GM19328 (cell line): Measurements from ENCODE around the gene CCDC85C.

Experiments used
- ATAC-seq: cut with Tn5 transposase; IDR thresholded peaks from one replicate; pipeline ENCODE4 v1.9.1; 2021; ENCODE audit warnings: mild to moderate bottlenecking, moderate library complexity; ENCODE audit not compliant: unreplicated experiment

CCDC85C gene

GRCh38 chr14:99630202-99630601 is 26.2 kb upstream of the CCDC85C start:
- no peak for ATAC-seq

DNA sequence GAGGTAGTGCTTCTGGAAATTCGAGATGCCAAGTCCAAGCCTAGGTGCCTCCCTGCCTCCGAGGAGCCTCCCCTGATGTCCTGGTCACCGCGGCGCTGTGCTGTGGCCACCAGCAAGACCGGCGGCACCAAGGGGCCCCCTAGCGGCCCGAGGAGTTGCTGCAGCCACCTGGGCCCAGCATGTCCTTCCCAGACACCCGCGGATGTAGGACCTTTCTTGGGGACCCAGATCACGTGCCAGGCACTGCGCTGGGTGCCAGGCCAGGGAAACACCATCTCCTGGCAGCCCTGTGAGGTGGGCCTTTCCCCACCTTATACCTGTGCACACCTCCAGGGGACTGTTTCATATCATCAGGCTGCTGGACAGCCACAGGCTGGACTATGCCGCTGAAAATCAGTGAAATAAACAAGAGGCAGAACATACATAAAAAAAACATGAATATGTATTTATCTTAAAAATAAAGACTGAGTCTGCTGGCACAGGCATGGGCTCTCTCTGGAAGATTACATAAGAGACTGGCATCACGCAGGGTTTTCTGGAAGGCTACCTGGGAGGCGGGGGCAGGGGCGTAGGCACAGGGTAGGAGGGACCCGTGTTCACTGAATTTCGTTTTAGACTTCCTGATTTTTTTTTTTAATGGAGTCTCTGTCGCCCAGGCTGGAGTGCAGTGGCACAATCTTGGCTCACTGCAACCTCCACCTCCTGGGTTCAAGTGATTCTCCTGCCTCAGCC is 25.0 kb upstream of the CCDC85C start:
- no peak for ATAC-seq

- no peak for ATAC-seq
These were observed 23.7 kb upstream of the CCDC85C start for GRCh38 chr14:99627510-99628381.

GRCh38 chr14:99627100-99627499 is 23.1 kb upstream of the CCDC85C start:
- ATAC-seq, result no peak

DNA sequence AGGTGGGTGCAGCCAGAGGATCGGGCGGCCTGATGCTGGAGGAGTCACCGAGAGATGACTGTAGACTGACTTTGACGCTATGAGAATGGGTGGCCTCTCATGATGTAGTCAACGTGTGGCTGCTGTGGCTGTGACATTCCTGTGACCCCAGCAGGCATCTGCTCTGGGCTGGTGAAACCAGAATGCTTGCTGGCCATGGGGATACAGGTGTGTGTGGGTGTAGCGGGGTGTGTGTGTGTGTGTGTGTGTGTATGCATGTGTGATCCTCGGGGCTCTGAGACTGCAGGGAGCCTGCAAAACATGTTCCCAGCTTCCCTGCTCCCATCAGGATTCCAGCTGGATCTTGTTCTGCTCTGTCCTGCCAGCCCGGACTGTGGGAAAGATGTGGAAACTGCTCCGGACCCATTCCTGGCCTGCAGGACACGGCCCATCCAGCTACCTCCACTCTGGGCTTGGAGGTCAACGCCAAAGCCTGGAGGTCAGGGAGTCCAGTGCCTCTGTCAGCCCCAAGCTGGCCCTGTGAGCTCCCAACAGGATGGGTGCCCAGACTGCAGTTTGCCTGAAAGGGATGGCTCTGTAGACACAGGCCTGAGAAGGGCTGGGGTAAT is 22.1 kb upstream of the CCDC85C start:
- no peak for ATAC-seq

DNA sequence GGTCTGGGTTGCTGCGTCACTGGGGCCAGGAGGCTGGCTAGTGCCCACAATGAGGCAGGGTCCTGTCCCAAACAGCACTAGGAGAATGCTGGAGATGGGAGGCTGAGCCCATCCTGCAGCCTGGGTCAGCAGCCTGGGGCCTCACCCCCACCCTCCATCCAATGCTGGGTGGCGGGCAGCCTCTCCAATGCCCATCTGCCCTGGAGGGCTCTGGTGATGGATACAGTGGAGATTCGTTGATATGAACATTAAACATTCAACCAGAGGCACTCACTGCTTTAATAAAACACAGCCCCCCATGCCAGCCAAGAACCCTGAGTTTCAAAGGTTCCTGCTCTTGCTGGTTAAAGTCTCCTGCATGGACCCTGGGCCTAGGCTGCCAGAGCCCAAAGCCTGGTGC is 21.5 kb upstream of the CCDC85C start:
- no peak for ATAC-seq

DNA sequence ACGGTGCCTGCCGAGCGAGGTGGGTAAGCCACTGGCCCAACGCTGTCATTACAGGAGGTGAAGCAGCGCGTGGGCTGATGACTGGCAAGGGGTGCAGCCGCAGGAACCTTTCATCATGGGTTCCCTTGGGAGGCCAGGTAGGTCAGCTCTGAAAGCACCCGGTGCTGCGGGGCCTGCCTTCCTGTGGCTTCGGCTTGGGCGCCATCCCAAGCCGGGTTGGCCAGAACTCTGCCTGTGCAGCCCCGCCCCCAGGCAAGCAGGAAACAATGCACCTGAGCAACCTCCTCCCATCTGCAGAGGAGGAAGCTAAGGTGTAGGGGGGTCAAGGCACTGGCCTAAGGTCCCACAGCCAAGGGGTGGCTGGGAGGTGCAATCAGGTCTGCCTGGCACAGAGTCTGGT is 21.0 kb upstream of the CCDC85C start:
- no peak for ATAC-seq

DNA sequence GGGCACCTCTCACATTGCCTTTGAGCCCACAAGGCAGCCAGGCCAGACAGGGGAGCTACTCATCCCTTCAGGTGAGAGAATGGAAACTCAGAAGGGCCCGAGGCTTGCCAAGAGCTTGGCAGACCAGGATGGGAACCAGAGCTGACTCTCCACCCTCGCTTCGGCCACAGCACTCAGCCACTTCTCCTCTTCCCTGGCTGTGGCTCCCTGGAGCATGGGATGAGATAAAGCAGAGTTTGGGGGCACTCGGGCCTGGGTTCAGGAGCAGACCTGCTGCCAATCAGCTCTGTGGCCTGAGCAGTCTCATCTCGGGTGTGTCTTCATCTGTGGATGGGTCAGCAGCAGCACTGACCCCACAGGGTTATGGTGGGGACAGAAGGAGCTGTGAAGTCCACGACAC is 20.0 kb upstream of the CCDC85C start:
- no peak for ATAC-seq

GRCh38 chr14:99621948-99622347 is 17.9 kb upstream of the CCDC85C start:
- ATAC-seq, result no peak

GRCh38 chr14:99619835-99620834 is 16.1 kb upstream of the CCDC85C start:
- ATAC-seq, result no peak

DNA sequence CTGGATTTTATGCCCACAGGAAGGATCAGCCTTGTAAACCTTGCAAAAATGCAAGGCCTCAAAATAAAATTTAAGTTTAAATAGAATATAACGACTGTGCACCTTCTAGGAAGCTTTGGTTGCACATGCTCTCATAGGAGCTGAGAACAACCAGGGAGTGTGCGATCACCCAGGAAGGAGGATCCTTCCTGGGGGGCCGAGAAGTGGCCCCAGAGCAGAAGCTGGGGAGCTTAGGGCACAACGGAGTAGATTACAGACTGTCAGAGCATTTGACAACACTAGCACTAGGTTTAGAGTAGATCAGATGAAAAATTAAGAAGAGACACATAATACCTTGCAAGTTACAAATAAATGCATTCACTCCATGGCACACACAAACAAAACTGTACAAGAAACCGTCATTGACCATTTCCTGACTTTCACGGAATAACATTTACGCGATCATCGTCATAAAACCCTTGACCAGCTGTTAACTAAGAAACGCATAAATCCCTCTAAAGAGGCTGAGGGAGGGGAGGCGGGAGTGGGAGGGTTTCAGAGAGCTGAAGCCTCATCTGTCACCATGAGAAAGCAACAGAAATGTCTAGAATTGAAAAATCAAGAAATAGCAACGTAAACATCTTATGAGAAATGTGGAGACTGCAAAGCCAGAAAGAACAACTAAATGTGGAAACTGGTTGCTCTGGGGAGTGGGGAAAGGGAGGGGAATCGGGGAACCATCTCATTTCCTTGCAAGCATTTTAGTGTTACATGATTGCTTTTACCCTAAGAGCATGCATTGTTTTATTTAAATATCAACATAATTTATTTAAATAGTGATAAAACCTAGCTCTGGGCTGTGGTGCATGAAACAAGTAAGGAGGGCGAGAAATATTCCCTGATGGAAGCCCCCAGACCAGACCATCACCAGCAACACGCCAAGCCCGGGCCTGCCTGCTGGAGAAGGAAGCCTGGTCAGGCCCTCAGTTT is 13.1 kb upstream of the CCDC85C start:
- no peak for ATAC-seq

- no peak for ATAC-seq
These were observed 11.6 kb upstream of the CCDC85C start for GRCh38 chr14:99615497-99616157.

GRCh38 chr14:99612738-99613330 is 8.8 kb upstream of the CCDC85C start:
- ATAC-seq, result no peak

GRCh38 chr14:99612071-99612737 is 8.2 kb upstream of the CCDC85C start:
- ATAC-seq, result no peak

DNA sequence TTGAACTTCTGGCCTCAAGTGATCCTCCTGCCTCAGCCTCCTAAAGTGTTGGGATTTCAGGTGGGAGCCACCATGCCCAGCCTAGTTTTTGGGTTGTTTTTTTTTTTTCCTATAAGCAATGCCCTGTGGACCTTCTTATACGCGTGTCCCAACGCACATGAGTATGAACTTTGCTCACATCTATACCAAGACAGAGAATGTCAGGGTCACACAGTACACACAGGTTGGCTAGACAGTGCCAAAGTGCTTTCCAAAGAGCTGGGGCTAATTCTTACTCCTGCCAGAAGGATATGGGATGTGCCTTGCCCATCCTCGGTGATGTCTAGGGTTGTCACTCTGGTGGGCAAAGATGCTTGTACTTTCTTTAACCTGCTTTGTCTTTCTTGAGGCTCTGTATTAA is 7.6 kb upstream of the CCDC85C start:
- ATAC-seq, result no peak

- no peak for ATAC-seq
These were observed 5.5 kb upstream of the CCDC85C start for GRCh38 chr14:99609245-99610170.

DNA sequence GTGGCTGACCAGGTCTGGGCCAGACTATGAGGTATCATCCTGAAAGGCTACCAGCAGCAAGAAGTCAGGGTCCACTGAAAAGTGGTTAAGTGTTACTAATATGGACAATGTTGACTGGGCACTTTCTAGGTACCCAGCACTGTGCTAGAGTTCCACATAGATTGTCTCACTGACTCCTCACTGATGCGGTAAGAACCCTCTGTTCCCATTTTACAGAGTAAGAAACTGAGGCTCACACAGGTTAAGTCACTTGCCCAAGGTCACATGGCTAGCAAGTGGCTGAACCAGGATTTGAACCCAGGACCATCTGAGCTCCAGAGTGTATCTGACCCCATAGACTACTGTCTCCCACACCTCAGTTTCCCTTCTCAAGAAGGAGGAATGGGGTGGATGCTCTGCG is 4.6 kb upstream of the CCDC85C start:
- ATAC-seq, result no peak
